ENCODE results near the gene EXTL2.
"Not testable (repeated sequence)": the region's sequence is repeated elsewhere in the genome, so short reads cannot be mapped to it uniquely, and the experiment has no call there.

EXTL2 gene

GRCh38 chr1:100902365-100902764 is 7.7 kb upstream of the EXTL2 start:
- no peak for DNase-seq (ENCODE audit: low spot score)

DNA sequence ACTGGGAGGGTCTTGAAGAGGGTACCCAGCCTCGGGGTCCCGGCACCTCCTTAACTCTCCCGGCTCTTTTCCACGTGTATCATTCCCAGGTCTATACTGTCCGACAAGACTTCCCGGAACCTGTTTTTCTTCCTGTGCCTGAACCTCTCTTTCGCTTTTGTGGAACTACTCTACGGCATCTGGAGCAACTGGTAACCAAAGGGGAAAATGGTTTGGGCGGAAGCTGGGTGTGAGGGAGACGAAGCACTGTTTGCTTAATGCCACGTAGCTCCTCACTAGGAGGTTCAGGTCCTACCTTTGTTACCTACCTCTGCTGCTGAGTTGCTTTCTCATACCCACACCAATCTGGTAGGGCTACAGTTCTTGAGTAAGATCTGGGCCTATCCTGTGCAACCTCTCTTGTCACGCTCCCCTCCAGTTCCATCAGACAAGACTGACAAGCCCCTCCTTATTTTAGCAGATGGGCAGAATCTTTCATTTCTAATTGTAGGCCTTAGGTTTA is 1.9 kb upstream of the EXTL2 start:
- peak; percentile 68 for DNase-seq (ENCODE audit: low spot score)

- DNase-seq (ENCODE audit: low spot score) = peak; percentile 95
Observed at GRCh38 chr1:100895540-100896480, 1.2 kb upstream of the EXTL2 start, which contains the start of gene SLC30A7. SLC30A7 (plus strand) TSS chr1:100896090; CDS start chr1:100896263, 173 bp downstream.

DNA sequence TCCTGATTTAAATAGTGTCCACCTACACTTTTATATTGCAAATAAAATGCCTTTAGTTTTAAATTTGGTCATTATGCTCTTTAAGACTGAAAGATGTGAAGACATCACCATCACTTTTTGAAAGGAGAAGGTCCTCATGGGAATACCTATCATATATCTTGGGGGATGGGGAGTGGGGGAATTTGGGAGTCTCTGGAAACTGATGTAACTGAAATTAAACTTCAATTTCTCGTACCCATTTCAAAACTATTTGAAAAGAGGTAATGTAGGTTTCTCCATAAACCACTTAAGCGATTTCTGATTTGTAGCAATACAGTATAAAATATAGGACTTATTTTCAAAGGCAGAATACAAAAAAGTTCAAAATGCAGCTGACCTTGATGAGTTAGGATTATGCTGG is 924 bp downstream of the EXTL2 start:
- no peak for DNase-seq (ENCODE audit: low spot score)

- no peak for DNase-seq (ENCODE audit: low spot score)
Observed at GRCh38 chr1:100892554-100892953, 2.1 kb downstream of the EXTL2 start.

DNA sequence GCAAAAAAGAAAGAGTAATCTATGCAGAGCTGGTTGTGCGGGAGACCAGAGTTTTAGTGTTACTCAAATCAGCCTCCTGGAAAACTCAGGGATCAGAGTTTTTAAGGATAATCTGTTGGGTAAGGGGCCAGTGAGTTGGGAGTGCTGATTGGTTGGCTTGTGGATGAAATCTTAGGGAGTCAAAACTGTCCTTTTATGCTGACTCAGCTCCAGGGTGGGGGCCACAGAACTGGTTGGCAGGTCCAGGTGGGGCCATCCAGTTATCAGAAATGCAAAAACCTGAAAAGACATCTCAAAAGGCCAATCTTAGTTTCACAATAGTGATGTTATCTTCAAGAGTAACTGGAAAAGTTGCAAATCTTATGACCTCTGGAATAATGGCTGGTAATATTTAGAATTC is 3.3 kb downstream of the EXTL2 start:
- no peak for DNase-seq (ENCODE audit: low spot score)

DNA sequence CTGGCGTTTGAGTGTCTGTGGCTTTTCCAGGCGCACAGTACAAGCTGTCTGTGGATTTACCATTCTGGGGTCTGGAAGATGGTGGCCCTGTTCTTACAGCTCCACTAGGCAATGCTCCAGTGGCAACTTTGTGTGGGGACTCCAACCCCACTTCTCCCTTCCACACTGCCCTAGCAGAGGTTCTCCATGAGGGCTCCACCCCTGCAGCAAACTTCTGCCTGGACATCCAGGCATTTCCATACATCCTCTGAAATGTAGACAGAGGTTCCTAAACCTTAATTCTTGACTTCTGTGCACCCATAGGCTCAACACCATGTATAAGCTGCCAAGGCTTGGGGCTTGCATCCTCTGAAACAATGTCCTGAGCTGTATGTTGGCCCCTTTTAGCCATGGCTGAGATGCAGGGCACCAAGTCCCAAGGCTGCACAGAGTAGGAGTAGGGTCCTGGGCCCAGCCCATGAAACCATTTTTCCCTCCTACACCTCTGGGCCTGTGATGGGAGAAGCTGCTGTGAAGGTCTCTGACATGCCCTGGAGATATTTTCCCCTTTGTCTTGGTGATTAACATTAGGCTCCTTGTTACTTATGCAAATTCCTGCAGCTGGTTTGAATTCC is 4.7 kb downstream of the EXTL2 start:
- not testable (repeated sequence) for DNase-seq (ENCODE audit: low spot score)

DNA sequence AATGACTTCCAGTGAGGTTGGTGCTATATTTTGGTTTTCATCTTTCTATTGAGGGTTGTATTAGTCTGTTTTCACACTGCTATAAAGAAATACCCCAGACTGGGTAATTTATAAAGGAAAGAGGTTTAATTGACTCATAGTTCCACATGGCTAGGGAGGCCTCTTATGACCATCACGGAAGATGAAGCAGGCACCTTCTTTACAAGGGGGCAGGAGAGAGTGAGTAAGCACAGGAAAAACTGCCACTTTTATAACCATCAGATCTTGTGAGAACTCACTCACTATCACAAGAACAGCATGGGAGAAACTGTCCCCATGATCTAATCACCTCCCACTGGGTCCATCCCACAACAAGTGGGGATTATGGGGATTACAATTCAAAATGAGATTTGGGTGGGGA is 5.6 kb downstream of the EXTL2 start:
- not testable (repeated sequence) for DNase-seq (ENCODE audit: low spot score)

DNA sequence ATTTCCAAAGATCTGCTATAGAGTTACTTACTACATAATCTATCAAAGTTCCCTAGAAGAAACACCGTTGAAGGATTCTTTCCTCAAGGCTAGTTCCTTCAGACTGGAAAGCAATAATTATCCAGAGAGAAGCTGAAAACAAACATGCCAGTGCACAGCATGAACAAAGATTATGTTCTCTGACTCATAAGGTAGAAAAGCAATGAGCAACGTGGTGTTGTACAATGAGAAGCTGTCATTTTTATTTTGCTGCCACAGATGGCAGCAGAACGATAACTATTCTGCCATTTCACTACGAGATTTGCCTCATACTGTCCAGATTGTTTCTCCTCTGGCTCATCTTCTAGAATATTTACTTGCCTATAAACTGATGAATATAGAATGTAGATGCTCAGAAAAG is 10.7 kb downstream of the EXTL2 start:
- DNase-seq (ENCODE audit: low spot score) = no peak

GRCh38 chr1:100882698-100883097 is 11.9 kb downstream of the EXTL2 start:
- no peak for DNase-seq (ENCODE audit: low spot score)

GRCh38 chr1:100881687-100882086 is 13.0 kb downstream of the EXTL2 start:
- DNase-seq (ENCODE audit: low spot score) = no peak

- no peak for DNase-seq (ENCODE audit: low spot score)
Observed at GRCh38 chr1:100879422-100879821, 15.2 kb downstream of the EXTL2 start.

DNA sequence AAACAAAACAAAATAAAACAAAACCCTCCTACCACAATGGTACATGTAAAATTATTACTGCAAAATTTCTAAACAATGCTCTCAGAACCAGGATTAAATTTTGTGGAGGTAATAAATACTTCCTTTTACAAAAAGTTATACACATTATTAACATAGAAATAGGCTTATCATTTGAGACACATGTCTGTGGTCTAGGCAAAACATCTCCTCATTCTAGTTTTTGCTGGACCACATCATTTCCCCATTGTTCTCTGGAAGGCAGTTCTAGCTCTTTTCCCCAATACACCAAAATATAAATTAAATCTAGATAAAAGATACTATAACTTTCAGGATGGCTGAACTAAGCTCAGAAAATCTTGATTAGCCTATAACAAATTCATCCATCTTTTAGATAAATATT is 18.4 kb downstream of the EXTL2 start:
- no peak for DNase-seq (ENCODE audit: low spot score)

DNA sequence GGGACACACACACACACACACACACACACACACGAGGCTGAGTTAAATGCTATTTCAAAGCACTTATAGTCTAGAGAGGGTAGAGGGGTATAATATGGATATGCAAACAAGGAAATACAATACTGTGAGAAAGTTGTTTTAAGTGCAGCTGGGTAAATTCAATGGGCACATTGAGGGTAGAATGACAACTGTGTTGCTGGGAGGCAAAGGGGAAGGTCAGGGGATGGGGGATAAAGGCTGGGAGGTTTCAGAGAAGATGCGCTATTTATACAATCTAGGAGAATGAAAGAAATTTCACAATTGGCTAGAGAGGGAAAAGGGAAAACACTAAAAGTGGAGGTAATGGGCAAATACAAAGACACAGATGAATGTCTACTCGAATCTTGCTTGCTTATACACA is 19.4 kb downstream of the EXTL2 start:
- no peak for DNase-seq (ENCODE audit: low spot score)

DNA sequence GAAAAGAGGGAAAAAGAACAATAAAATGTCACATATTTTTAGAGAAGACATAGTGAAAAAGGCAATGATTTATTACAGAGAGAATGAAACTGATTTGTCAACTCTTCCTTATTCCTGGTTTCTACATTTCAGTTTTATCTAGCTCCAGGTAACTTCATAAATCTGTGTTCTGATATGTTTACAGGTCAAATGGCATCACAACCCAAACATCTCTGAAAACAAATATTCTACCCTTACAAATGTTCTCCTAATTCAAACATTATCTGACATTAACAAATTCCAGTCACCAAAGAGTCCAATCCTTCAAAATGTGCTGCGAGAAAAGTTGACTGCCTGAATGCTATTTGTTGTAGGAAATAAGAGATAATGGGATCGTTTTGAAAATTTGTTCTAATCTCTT is 20.2 kb downstream of the EXTL2 start:
- DNase-seq (ENCODE audit: low spot score) = no peak

- DNase-seq (ENCODE audit: low spot score) = no peak
Observed at GRCh38 chr1:100869996-100870395, 24.6 kb downstream of the EXTL2 start.

DNA sequence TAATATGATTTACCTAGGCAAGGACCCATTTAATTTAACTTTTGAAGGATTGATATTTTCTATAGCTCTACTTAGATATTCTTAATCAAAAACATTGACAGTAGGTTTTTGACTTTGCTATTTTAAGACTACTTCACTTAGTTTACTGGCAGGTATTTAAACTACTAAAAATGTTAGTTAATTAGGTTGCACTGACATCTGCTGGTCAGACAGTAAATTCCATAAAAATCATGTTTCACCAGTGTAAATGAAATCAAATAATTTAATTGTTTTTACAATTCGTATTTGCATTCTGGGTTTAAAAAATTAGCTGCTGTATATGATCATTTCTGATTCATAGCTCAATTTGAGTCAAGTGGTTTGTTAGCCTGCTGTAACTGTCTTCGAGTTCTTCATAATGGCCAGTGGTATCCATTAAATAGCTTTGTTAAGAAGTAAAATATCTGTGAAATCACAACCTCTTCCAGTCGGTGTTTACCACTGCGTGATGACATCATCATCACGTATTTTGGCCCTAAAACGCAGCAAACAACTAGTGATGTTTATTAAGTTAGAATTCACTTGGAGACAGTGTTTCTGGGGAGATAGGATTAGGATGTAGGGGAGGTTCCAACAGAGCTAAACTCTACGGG is 26.2 kb downstream of the EXTL2 start:
- no peak for DNase-seq (ENCODE audit: low spot score)

DNA sequence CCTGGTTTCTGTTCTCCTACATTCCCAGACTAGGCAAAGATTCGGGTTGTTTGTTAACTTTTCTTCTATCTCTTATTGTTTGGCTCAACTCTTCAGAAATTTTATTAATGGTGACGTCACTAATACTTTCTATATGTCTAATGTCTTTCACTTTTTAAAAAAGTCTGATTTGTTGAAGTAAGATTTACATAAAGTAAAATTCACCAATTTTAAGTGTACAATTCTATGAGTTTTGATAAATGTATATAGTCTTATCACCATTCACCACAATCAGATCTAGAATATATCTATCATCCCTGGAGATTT is 27.8 kb downstream of the EXTL2 start:
- DNase-seq (ENCODE audit: low spot score) = no peak

- DNase-seq (ENCODE audit: low spot score) = no peak
Observed at GRCh38 chr1:100866041-100866900, 28.4 kb downstream of the EXTL2 start.

GRCh38 chr1:100862591-100862990 is 32.1 kb downstream of the EXTL2 start:
- DNase-seq (ENCODE audit: low spot score) = no peak

DNA sequence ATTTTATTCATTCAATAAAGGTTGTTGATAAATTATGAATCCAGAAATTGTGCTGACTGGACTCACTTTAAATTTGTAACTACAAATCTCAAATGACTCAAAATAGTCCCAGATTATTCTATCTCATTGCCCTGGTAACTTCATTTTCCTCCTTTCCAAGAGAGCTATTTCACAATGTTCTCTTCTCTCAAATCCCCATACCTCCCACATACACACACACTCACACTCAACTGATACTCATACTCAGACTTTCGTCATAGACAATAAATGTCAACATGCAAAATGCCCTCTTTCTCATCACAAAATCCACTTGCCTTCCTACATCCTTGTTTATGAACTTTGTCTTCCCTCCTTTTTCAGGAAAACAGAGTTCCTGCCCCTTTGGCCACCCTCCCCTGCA is 33.3 kb downstream of the EXTL2 start:
- no peak for DNase-seq (ENCODE audit: low spot score)

- DNase-seq (ENCODE audit: low spot score) = no peak
Observed at GRCh38 chr1:100860397-100860991, 34.1 kb downstream of the EXTL2 start.

Measured in left forelimb (tissue), 1 donor.